ENCODE measurements around the gene SERPINA10.

The SERPINA10 gene

DNA sequence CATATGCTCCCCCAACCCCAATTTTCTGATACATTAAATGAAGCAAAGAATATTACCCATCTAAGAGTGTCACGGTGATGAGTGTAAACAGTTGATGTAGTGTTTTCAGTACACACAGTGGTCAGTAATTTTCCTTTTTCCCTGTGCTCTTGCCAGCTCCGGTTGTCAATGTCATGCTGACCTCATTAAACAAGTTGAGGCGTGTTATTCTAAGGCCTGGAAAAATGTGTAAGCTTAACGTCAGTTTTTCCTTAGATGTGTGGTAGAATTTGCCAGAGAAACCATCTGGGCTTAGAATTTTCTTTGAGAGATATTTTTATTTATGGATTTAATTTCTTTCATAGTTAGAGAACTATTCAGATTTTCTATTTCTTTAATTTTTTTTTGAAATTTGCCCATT lies 41.8 kb upstream of the SERPINA10 start:
- H3K9me2 ChIP-seq (replicated peaks; ENCODE audit: low read depth, low read length) = no peaks in the 10 kb centered on the region
- H3K79me2 ChIP-seq (ENCODE audit: insufficient read depth, low read length) = no peaks in the 10 kb centered on the region
- H3F3A ChIP-seq (ENCODE audit: low read depth) = no peaks in the 10 kb centered on the region
- no peaks in the 10 kb centered on the region for H3K27me3 ChIP-seq (ENCODE audit: insufficient read depth, low read length, poor library complexity, severe bottlenecking)
- no peaks in the 10 kb centered on the region for H3K36me3 ChIP-seq (ENCODE audit: insufficient read depth, low read length)
- H4K20me1 ChIP-seq (ENCODE audit: insufficient read depth, low read length, poor library complexity, severe bottlenecking) = no peaks in the 10 kb centered on the region
- H3K9ac ChIP-seq (ENCODE audit: low read depth, low read length, poor library complexity, severe bottlenecking) = no peak overlapping the region
- H2AFZ ChIP-seq (ENCODE audit: low read length) = no peak overlapping the region
- H3K4me2 ChIP-seq (ENCODE audit: low read depth, low read length, poor library complexity, severe bottlenecking) = no peak overlapping the region
- H3K9me3 ChIP-seq (ENCODE audit: insufficient read depth, low read depth, low read length) = no peaks in the 10 kb centered on the region
- no peak overlapping the region for H3K4me3 ChIP-seq (ENCODE audit: low read length, poor library complexity, severe bottlenecking)
- TF ChIP-seq EZH2phosphoT487 (IDR thresholded peaks at IDR 0.05; ENCODE audit: borderline replicate concordance) = no peak
- TF ChIP-seq, protein P1, sequence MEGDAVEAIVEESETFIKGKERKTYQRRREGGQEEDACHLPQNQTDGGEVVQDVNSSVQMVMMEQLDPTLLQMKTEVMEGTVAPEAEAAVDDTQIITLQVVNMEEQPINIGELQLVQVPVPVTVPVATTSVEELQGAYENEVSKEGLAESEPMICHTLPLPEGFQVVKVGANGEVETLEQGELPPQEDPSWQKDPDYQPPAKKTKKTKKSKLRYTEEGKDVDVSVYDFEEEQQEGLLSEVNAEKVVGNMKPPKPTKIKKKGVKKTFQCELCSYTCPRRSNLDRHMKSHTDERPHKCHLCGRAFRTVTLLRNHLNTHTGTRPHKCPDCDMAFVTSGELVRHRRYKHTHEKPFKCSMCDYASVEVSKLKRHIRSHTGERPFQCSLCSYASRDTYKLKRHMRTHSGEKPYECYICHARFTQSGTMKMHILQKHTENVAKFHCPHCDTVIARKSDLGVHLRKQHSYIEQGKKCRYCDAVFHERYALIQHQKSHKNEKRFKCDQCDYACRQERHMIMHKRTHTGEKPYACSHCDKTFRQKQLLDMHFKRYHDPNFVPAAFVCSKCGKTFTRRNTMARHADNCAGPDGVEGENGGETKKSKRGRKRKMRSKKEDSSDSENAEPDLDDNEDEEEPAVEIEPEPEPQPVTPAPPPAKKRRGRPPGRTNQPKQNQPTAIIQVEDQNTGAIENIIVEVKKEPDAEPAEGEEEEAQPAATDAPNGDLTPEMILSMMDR (conservative IDR thresholded peaks at IDR 0.05; ENCODE audit: low read length) = no peak
- no peaks in the 10 kb centered on the region for H3K4me1 ChIP-seq (ENCODE audit: insufficient read depth, low read length, poor library complexity, severe bottlenecking)

DNA sequence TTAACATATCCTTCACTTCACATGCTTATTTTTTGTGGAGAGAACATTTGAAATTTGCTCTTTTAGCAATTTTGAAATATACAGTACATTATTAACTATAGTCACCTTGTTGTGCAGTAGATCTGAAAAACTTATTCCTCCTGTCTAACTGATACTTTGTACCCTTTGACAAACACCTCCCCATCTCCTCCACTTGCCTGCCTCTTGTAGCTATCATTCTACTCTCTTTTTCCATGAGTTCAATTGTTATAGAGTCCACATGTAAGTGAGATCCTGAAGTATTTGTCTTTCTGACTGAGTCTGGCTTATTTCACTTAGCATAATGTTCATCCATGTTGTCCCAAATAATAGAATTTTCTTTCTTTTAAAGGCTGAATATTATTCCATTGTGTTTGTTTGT lies 39.5 kb upstream of the SERPINA10 start:
- no peaks in the 10 kb centered on the region for H3K9me3 ChIP-seq (ENCODE audit: insufficient read depth, low read depth, low read length)
- H4K20me1 ChIP-seq (ENCODE audit: insufficient read depth, low read length, poor library complexity, severe bottlenecking) = no peaks in the 10 kb centered on the region
- no peaks in the 10 kb centered on the region for H3K4me1 ChIP-seq (ENCODE audit: insufficient read depth, low read length, poor library complexity, severe bottlenecking)
- H3F3A ChIP-seq (ENCODE audit: low read depth) = no peaks in the 10 kb centered on the region
- no peaks in the 10 kb centered on the region for H3K36me3 ChIP-seq (ENCODE audit: insufficient read depth, low read length)
- no peaks in the 10 kb centered on the region for H3K9me2 ChIP-seq (replicated peaks; ENCODE audit: low read depth, low read length)
- TF ChIP-seq, protein P1 (conservative IDR thresholded peaks at IDR 0.05; ENCODE audit: low read length) = no peak
- no peak for TF ChIP-seq EZH2phosphoT487 (IDR thresholded peaks at IDR 0.05; ENCODE audit: borderline replicate concordance)
- H2AFZ ChIP-seq (ENCODE audit: low read length) = no peak overlapping the region
- H3K79me2 ChIP-seq (ENCODE audit: insufficient read depth, low read length) = no peaks in the 10 kb centered on the region
- H3K9ac ChIP-seq (ENCODE audit: low read depth, low read length, poor library complexity, severe bottlenecking) = no peak overlapping the region
- H3K4me3 ChIP-seq (ENCODE audit: low read length, poor library complexity, severe bottlenecking) = no peak overlapping the region
- no peaks in the 10 kb centered on the region for H3K27me3 ChIP-seq (ENCODE audit: insufficient read depth, low read length, poor library complexity, severe bottlenecking)
- no peak overlapping the region for H3K4me2 ChIP-seq (ENCODE audit: low read depth, low read length, poor library complexity, severe bottlenecking)

DNA sequence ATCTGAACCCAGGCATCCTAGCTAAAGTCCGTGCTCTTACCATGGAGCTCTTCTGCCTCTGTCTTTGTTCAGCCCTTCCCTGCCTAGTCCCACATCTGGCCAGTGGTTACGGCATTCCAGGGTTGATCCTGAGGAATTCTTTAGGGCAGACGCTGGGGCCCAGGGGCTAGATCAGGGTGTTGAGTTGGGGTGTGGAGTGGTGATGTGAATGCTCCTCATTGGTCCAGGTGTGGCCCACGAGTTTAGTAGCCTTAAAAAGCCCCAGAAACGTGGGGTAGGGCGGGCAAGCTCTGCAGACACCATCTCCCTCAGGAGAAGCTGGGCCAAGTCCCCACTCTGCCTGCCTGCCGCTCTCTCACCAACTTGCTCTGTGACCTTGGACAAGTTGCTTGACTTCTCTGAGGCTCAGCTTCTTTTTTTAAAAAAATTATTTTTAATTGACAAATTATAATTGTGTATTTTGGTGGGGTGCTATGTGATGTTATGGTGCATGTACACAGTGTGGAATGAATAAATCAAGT lies 39.1 kb upstream of the SERPINA10 start:
- Histone ChIP-seq H2AFZ (ENCODE audit: low read length) (no peak overlapping the region), H3K4me2 (ENCODE audit: low read depth, low read length, poor library complexity, severe bottlenecking) (no peak overlapping the region), H4K20me1 (ENCODE audit: insufficient read depth, low read length, poor library complexity, severe bottlenecking) (no peaks in the 10 kb centered on the region), H3K9me2 (replicated peaks; ENCODE audit: low read depth, low read length) (no peaks in the 10 kb centered on the region), H3F3A (ENCODE audit: low read depth) (no peaks in the 10 kb centered on the region), H3K4me1 (ENCODE audit: insufficient read depth, low read length, poor library complexity, severe bottlenecking) (no peaks in the 10 kb centered on the region), H3K79me2 (ENCODE audit: insufficient read depth, low read length) (no peaks in the 10 kb centered on the region), H3K36me3 (ENCODE audit: insufficient read depth, low read length) (no peaks in the 10 kb centered on the region), H3K9me3 (ENCODE audit: insufficient read depth, low read depth, low read length) (no peaks in the 10 kb centered on the region), H3K9ac (ENCODE audit: low read depth, low read length, poor library complexity, severe bottlenecking) (no peak overlapping the region), H3K4me3 (ENCODE audit: low read length, poor library complexity, severe bottlenecking) (no peak overlapping the region), H3K27me3 (ENCODE audit: insufficient read depth, low read length, poor library complexity, severe bottlenecking) (no peaks in the 10 kb centered on the region)
- no peak for TF ChIP-seq EZH2phosphoT487 (IDR thresholded peaks at IDR 0.05; ENCODE audit: borderline replicate concordance)
- TF ChIP-seq, protein P1 (conservative IDR thresholded peaks at IDR 0.05; ENCODE audit: low read length) = no peak
